Left lung (tissue), 10 donors: ENCODE data around the gene FAM168A. TPM values are rescaled to one million over a fixed set of nuclear protein-coding genes. Genes with fewer than 3 reads are reported as not detected.

ENCODE experiments used
- ATAC-seq: fragments of 200-7000 bp; cut with Tn5 transposase; one replicate; pipeline ENCODE4 v1.9.1; 2020; ENCODE audit warnings: moderate library complexity
- DNase-seq, 4 donors: peaks; one replicate each; pipeline ENCODE4 v3.0.0-alpha.2; 2013 to 2020
- H3K27ac ChIP-seq, 2 donors: fragments of 200-600 bp; sonication (generic) in 1 of 2; one replicate each; pipeline versions ENCODE4 v1.5.0 to v1.8.0; 2020 to 2021
- H3K27me3 ChIP-seq, 2 donors: fragments of 200-600 bp; sonication (generic) in 1 of 2; one replicate each; pipeline versions ENCODE4 v1.5.0 to v1.8.0; 2020 to 2021
- H3K36me3 ChIP-seq, 2 donors: fragments of 200-600 bp; sonication (generic) in 1 of 2; one replicate each; pipeline versions ENCODE4 v1.5.0 to v1.8.0; 2020 to 2021
- H3K4me1 ChIP-seq, 2 donors: fragments of 200-600 bp; one replicate each; pipeline ENCODE4 v1.8.0; 2021
- H3K4me3 ChIP-seq, 2 donors: fragments of 200-600 bp; sonication (generic) in 1 of 2; one replicate each; pipeline versions ENCODE4 v1.5.0 to v1.8.0; 2020 to 2021; ENCODE audit warnings: mild to moderate bottlenecking in 1 of 2
- H3K9me3 ChIP-seq, 2 donors: fragments of 200-600 bp; sonication (generic) in 1 of 2; one replicate each; pipeline versions ENCODE4 v1.5.0 to v1.8.0; 2020 to 2021
- intact Hi-C, 2 donors: fragments of 100-400 bp; cut with DNase I; formaldehyde crosslinking; loops; one replicate each; pipeline versions ENCODE4 v1.11.2 to v1.14.2; 2022
- polyA plus RNA-seq, 6 donors: library from polyadenylated mRNA; unstranded; fragments of 120-200 nt; gene quantifications; one replicate each; pipeline ENCODE4 v1.2.1, GENCODE V29; 2013; ENCODE audit not compliant: insufficient read length in 6 of 6
- total RNA-seq, 2 donors: library from RNA; stranded (reverse); fragmentation: NEBNext Ultra II Directional; extraction: Animal tissue kit (Norgen Biotek cat#: 25700); gene quantifications; one replicate each; pipeline ENCODE4 v1.2.1, GENCODE V29; 2021
- TF ChIP-seq, protein P1 (sequence below), 2 donors: fragments of 200-600 bp; sonication (generic) in 1 of 2; IDR thresholded peaks; one replicate each; pipeline versions ENCODE4 v1.5.0 to v1.8.0; 2021; ENCODE audit warnings: antibody characterized with exemption in 2 of 2
- donor health status: DM: no; HTN: yes; CAD: no.
- donor health status: DM: no; HTN: no; CAD: no.

The FAM168A gene
- total and polyA plus RNA-seq, 8 donors = 28.2 to 43.9 (median 41.6) TPM

DNA sequence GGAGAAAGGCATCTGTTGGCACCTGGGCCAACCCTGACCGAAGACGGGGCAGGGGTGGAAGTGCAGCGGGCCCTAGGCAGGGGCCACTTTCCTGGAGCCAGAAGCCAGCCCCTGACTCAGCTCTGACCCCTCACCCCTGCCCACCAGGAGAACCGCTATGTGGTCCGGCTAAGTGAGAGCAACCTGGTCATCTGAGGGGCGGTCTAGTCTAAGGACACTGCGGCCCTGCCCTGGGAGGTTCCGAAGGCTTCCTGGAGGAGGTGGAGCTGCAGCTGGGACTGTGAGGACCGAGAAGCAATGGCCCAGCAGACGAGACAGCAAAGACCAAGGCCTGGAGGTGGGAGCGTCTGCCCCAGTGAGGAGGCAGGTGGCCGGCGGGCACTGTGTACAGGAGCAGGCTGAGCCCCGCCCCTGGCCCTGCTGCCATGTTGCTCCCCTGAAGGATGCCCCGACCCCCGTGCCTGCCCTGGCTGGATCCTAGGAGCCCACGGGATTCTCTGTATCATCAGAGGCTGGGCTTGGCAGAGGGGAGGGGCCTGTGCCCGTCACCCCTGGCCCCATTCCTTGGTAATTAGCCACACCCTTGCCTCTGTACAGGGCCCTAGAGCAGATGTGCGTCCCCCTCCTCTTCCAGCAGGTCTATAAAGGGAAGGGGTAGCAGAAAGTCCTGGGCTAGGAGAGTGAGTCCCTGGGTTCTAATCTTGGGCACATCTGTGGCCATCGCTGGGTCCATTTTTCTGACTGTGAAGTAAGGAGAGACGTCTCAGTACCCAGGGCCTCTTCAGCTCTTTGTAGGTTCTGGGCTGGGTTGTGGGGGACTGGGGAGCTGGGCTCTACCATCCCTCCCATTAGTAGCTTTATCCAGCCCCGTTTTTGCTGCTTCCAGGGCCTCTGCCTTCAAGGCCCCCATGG, 202.4 kb downstream of the FAM168A start:
- DNase-seq (no peak), ATAC-seq (no peak)
- Histone ChIP-seq H3K9me3 (no peaks in the 10 kb centered on the region), H3K4me1 (peaks cover 0 to 22% of the 10 kb centered on the region in 2 donors), H3K27me3 (no peaks in the 10 kb centered on the region), H3K36me3 (peaks cover 0 to 88% of the 10 kb centered on the region in 2 donors), H3K4me3 (no peak overlapping the region), H3K27ac (no peak overlapping the region)
- TF ChIP-seq, protein P1, sequence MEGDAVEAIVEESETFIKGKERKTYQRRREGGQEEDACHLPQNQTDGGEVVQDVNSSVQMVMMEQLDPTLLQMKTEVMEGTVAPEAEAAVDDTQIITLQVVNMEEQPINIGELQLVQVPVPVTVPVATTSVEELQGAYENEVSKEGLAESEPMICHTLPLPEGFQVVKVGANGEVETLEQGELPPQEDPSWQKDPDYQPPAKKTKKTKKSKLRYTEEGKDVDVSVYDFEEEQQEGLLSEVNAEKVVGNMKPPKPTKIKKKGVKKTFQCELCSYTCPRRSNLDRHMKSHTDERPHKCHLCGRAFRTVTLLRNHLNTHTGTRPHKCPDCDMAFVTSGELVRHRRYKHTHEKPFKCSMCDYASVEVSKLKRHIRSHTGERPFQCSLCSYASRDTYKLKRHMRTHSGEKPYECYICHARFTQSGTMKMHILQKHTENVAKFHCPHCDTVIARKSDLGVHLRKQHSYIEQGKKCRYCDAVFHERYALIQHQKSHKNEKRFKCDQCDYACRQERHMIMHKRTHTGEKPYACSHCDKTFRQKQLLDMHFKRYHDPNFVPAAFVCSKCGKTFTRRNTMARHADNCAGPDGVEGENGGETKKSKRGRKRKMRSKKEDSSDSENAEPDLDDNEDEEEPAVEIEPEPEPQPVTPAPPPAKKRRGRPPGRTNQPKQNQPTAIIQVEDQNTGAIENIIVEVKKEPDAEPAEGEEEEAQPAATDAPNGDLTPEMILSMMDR (IDR thresholded peaks at IDR 0.05) = no peak
- intact Hi-C loops = loop anchor here in 1 of 2 donors (10.0 kb wide), 1 partner anchor 259 kb away; no protein-coding TSS in a partner anchor

DNA sequence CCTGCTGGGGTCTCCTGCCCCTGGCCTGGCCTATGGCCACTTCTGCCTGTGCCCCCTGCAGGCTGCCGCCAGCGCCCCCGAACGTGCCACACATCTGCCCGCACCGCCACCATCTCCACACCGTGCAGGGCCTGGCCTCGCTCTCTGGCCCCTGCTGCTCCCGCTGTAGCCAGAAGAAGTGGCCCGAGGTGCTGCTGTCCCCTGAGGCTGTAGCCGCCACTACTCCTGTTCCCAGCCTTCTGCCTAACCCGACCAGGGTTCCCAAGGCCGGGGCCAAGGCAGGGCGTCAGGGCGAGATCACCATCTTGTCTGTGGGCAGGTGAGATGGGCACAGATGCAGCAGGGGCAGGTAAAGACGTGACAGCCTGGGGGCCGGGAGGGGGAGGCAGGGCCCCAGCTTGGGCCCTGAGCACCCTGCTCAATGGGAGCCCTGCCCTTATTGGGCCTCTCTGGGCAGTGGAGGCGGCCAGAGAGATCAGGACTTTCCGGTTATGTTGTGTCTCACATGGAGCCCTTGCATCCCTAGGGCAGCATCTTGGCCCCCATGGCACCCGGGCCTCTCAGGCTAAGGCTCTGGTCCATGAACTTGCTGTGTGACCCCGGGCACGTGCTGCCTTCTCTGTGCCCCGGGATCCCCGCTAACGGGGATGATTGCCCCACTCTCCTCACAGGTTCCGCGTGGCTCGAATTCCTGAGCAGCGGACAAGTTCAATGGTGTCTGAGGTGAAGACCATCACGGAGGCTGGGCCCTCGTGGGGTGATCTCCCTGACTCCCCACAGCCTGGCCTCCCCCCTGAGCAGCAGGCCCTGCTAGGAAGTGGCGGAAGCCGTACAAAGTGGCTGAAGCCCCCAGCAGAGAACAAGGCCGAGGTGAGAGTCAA, 203.3 kb downstream of the FAM168A start:
- ATAC-seq = no peak
- Histone ChIP-seq H3K4me1 (peaks cover 0 to 25% of the 10 kb centered on the region in 2 donors), H3K27me3 (no peaks in the 10 kb centered on the region), H3K36me3 (peaks cover 0 to 91% of the 10 kb centered on the region in 2 donors), H3K4me3 (no peak overlapping the region), H3K27ac (no peak overlapping the region), H3K9me3 (no peaks in the 10 kb centered on the region)
- DNase-seq = peak in 1 of 4 donors; percentile 64
- intact Hi-C loops = loop anchor here in 1 of 2 donors (5.0 to 10.0 kb wide), 2 partner anchors 42 to 260 kb away; no protein-coding TSS in a partner anchor
- TF ChIP-seq, protein P1 (IDR thresholded peaks at IDR 0.05) = no peak

GRCh38 chr11:73393479-73394415, 204.2 kb downstream of the FAM168A start:
- intact Hi-C loops = loop anchor here in 1 of 2 donors (5.0 to 10.0 kb wide), 2 partner anchors 41 to 261 kb away; no protein-coding TSS in a partner anchor
- Histone ChIP-seq H3K27me3 (no peaks in the 10 kb centered on the region), H3K4me1 (peaks cover 0 to 34% of the 10 kb centered on the region in 2 donors), H3K4me3 (no peak overlapping the region), H3K9me3 (no peaks in the 10 kb centered on the region), H3K36me3 (peaks cover 0 to 92% of the 10 kb centered on the region in 2 donors), H3K27ac (no peak overlapping the region)
- peak in 3 of 4 donors; percentile 48 to 80 (median 74) for DNase-seq
- peak; percentile 73 for ATAC-seq
- TF ChIP-seq, protein P1 (IDR thresholded peaks at IDR 0.05) = peak; percentile 46 to 79

DNA sequence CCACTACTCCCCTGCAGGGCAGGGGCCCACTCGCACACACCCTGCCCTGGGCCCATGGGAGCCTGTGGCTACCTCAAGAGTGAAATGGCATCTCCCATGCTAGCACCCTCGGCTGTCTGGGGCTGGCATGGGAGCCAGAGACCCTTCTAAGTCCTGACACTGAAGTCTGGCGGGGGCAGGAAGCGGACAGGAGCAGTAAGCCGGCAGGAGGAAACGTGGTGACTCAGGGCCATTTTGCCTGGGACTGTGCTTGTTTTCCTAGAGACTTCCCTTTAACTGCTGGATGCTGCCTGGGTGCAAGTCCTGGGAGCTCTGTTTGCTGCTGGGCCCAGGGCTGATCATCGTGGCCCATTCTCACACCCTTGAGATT, 204.9 kb downstream of the FAM168A start:
- Histone ChIP-seq H3K27ac (peak overlapping the region in 1 of 2 donors; percentile 43), H3K4me1 (peaks cover 2 to 41% of the 10 kb centered on the region in 2 donors), H3K9me3 (no peaks in the 10 kb centered on the region), H3K36me3 (peaks cover 0 to 85% of the 10 kb centered on the region in 2 donors), H3K4me3 (no peak overlapping the region), H3K27me3 (no peaks in the 10 kb centered on the region)
- TF ChIP-seq, protein P1 (IDR thresholded peaks at IDR 0.05) = no peak
- ATAC-seq (no peak), DNase-seq (peak in 1 of 4 donors; percentile 68)
- intact Hi-C loops = loop anchor here in 1 of 2 donors (5.0 to 10.0 kb wide), 2 partner anchors 41 to 262 kb away; no protein-coding TSS in a partner anchor
